Measurements from ENCODE around the gene MLLT3.
A peak's percentile ranks its signal among the peaks of the same experiment; 100 is the strongest.

DNA sequence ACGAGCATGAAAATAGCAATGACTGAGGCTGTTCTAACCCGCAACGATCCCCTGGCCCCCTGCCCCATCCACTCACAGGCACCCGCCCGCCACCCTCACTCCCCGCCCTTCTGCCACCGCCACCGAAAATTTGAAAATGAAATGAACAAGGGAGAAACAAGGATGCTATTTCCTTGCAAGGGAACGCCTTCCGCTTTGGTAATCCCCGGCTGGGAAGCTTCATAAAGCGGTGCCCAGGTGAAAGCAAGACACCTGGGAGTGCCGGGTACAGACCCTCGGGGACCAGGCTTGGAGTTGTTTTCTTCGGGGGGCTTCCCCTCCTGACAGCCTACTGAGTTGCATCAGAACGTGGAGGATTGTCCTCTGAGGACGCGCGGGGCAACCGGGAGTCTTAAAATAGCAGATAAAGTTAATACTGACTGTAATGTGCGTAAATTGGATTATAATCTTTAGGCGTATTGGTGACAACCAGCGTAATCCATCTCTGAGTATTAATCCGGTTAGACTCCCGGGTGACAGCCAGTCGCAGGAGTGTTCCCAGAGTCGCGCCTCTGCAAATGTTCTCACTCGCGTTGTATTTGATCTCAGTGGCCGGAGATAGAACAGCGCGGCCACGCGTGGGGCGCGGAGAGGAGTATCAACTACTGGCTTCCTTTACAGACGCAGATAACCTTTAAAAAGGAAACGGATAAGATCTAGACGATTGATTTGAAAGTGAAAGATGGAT, 885 bp upstream of the MLLT3 start:
- TF ChIP-seq, protein P1, sequence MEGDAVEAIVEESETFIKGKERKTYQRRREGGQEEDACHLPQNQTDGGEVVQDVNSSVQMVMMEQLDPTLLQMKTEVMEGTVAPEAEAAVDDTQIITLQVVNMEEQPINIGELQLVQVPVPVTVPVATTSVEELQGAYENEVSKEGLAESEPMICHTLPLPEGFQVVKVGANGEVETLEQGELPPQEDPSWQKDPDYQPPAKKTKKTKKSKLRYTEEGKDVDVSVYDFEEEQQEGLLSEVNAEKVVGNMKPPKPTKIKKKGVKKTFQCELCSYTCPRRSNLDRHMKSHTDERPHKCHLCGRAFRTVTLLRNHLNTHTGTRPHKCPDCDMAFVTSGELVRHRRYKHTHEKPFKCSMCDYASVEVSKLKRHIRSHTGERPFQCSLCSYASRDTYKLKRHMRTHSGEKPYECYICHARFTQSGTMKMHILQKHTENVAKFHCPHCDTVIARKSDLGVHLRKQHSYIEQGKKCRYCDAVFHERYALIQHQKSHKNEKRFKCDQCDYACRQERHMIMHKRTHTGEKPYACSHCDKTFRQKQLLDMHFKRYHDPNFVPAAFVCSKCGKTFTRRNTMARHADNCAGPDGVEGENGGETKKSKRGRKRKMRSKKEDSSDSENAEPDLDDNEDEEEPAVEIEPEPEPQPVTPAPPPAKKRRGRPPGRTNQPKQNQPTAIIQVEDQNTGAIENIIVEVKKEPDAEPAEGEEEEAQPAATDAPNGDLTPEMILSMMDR (IDR thresholded peaks at IDR 0.05; ENCODE audit: insufficient read depth, low read length, poor library complexity, severe bottlenecking), result no peak
- TF ChIP-seq EZH2phosphoT487 (conservative IDR thresholded peaks at IDR 0.05; ENCODE audit: low read length), result 0 out of 2 replicates have a peak, but pooled peaks have one; percentile 78

All from SU-DHL-6 (cell line).